ENCODE measurements around the gene CD101.

DNA sequence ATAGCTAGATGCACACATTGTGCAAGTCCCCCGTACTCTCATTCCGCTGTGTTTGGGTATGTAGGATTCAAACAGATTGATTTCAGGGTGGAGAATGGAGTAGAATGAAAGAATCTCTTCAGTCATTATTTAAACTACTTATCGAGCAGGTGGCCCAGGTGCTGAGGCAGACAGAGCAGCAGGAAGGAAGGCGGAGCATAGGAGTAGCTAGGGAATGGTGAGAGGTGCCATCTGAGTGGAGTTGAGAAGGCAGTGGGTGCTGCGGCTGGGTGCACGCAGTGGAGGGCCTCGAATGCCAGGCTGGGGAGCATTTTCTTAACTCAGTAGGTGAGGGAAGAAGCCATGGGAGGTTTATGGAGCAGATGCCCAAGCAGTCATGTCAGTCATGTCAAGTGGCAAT, 45.2 kb upstream of the CD101 start:
- no peak for TF ChIP-seq CTCF (IDR thresholded peaks at IDR 0.05 in 8 of 11, conservative IDR thresholded peaks at IDR 0.05 in 3 of 11)
- TF ChIP-seq POLR2A (IDR thresholded peaks at IDR 0.05), result no peak

Measured in spleen (tissue), 7 donors.